Neural cell (in vitro differentiated cells): ENCODE data around the gene ZC3H12C.

Source experiments
- CTCF ChIP-seq: fragments of 450-650 bp; IDR thresholded peaks from 2 replicates; pipeline ENCODE4 v1.5.1; 2014; ENCODE audit warnings: antibody characterized with exemption, mild to moderate bottlenecking, moderate library complexity; ENCODE audit not compliant: poor library complexity, severe bottlenecking
- EP300 ChIP-seq: fragments of 450-650 bp; conservative IDR thresholded peaks from 2 replicates; pipeline ENCODE4 v1.6.1; 2014; ENCODE audit warnings: antibody characterized with exemption, mild to moderate bottlenecking, moderate library complexity; ENCODE audit not compliant: poor library complexity, severe bottlenecking
- EZH2 ChIP-seq: fragments of 200-600, 300-800 bp; shearing (Covaris generic), sonication (generic); IDR thresholded peaks from 2 replicates; pipeline ENCODE4 v1.6.1; 2014; ENCODE audit warnings: antibody characterized with exemption, low read length, borderline replicate concordance, mild to moderate bottlenecking; ENCODE audit not compliant: insufficient read depth, poor library complexity, severe bottlenecking
- POLR2AphosphoS5 ChIP-seq: IDR thresholded peaks from 2 replicates; pipeline ENCODE4 v1.6.1; 2012
- RAD21 ChIP-seq: fragments of 450-650 bp; conservative IDR thresholded peaks from 2 replicates; pipeline ENCODE4 v1.6.1; 2014; ENCODE audit warnings: antibody characterized with exemption, mild to moderate bottlenecking, moderate library complexity
- REST ChIP-seq: IDR thresholded peaks from 2 replicates; pipeline ENCODE4 v1.6.1; 2012; ENCODE audit warnings: borderline replicate concordance

- TF ChIP-seq POLR2AphosphoS5 (no peak), CTCF (no peak), EZH2 (no peak), EP300 (no peak), RAD21 (no peak), REST (no peak)
Measured at GRCh38 chr11:110125632-110126031, 32.4 kb downstream of the ZC3H12C start.
